HepG2 (cell line): Measurements from ENCODE around the gene BTBD3. TPM values are rescaled to one million over a fixed set of nuclear protein-coding genes. Genes with fewer than 3 reads are reported as not detected.

Experiments used
- AKNA ChIP-seq: sonication (generic); formaldehyde crosslinking; IDR thresholded peaks from 2 replicates; pipeline ENCODE4 v1.4.0; 2020; ENCODE audit warnings: missing genetic modification reagents, borderline replicate concordance
- ARNT2 ChIP-seq: sonication (generic); formaldehyde crosslinking; IDR thresholded peaks from 2 replicates; pipeline ENCODE4 v1.8.0; 2022; ENCODE audit warnings: mild to moderate bottlenecking, low read depth, missing genetic modification reagents, moderate library complexity
- CEBPG ChIP-seq: IDR thresholded peaks from 2 replicates; pipeline ENCODE4 v1.6.1; 2016
- GLI4 ChIP-seq: sonication (generic); formaldehyde crosslinking; IDR thresholded peaks from 2 replicates; pipeline ENCODE4 v1.5.1; 2020; ENCODE audit warnings: missing genetic modification reagents, mild to moderate bottlenecking, moderate library complexity, borderline replicate concordance
- HIC2 ChIP-seq: sonication (generic); formaldehyde crosslinking; IDR thresholded peaks from 2 replicates; pipeline ENCODE4 v1.9.0; 2022; ENCODE audit warnings: low read depth, missing genetic modification reagents
- HNF1A ChIP-seq, 2 experiments: sonication (generic) in 1 of 2; formaldehyde crosslinking in 1 of 2; IDR thresholded peaks; 2 replicates each; pipeline versions ENCODE4 v1.4.0 to v1.6.1; 2016 to 2020; ENCODE audit warnings: borderline replicate concordance in 1 of 2, low read depth in 1 of 2, mild to moderate bottlenecking in 1 of 2, missing genetic modification reagents in 1 of 2
- HNRNPH1 ChIP-seq: fragments of 200-400 bp; formaldehyde crosslinking; optimal IDR thresholded peaks from 2 replicates; pipeline ENCODE3; 2017; ENCODE audit warnings: mild to moderate bottlenecking, low read depth, low read length
- MAFK ChIP-seq, 2 experiments: IDR thresholded peaks in 1 of 2; conservative IDR thresholded peaks in 1 of 2; 2 replicates each; pipeline ENCODE4 v1.6.1; 2011; ENCODE audit warnings: improper control_type of control experiment in 2 of 2, low read length in 2 of 2
- NR1H2 ChIP-seq: sonication (generic); formaldehyde crosslinking; IDR thresholded peaks from 2 replicates; pipeline ENCODE4 v1.8.1; 2022; ENCODE audit warnings: low read depth, missing genetic modification reagents, borderline replicate concordance
- SIX4 ChIP-seq: sonication (generic); formaldehyde crosslinking; IDR thresholded peaks from 2 replicates; pipeline ENCODE4 v1.4.0; 2020; ENCODE audit warnings: missing genetic modification reagents
- ZFP37 ChIP-seq: sonication (generic); formaldehyde crosslinking; IDR thresholded peaks from 2 replicates; pipeline ENCODE4 v1.4.0; 2020; ENCODE audit warnings: missing genetic modification reagents, borderline replicate concordance
- ZMYM4 ChIP-seq: sonication (generic); formaldehyde crosslinking; IDR thresholded peaks from 2 replicates; pipeline ENCODE4 v1.8.1; 2023; ENCODE audit warnings: mild to moderate bottlenecking, missing genetic modification reagents
- ZNF615 ChIP-seq: sonication (generic); formaldehyde crosslinking; IDR thresholded peaks from 2 replicates; pipeline ENCODE4 v1.5.0; 2020; ENCODE audit warnings: mild to moderate bottlenecking, missing genetic modification reagents, borderline replicate concordance
- polyA plus RNA-seq, 8 experiments: library from polyadenylated mRNA; depleted of rRNA in 3 of 8; stranded (reverse) in 7 of 8; unstranded in 1 of 8; fragments of >200 nt; fragmentation: Illumina TruSeq in 4 of 8; extraction: Trizol in 4 of 8; gene quantifications; 2 replicates each; pipeline versions ENCODE4 v1.2.1 to v1.2.3, GENCODE V29; 2011 to 2016; ENCODE audit warnings: low read depth in 4 of 8, missing spikeins in 1 of 8, mixed read lengths in 1 of 8; ENCODE audit not compliant: insufficient read depth in 1 of 8
- total RNA-seq, 5 experiments: library from RNA; depleted of rRNA; stranded (reverse); fragments of >200 nt; fragmentation: Illumina TruSeq; extraction: Trizol; gene quantifications; 2 replicates each; pipeline ENCODE4 v1.2.3, GENCODE V29; 2016; ENCODE audit warnings: low read depth in 1 of 5
- TF ChIP-seq, protein P1 (sequence below), 2 experiments: sonication (generic) in 1 of 2; formaldehyde crosslinking in 1 of 2; IDR thresholded peaks; 2 replicates each; pipeline versions ENCODE4 v1.5.1 to v1.6.1; 2011 to 2020; ENCODE audit warnings: borderline replicate concordance in 1 of 2, low read depth in 1 of 2, low read length in 1 of 2, mild to moderate bottlenecking in 1 of 2, missing genetic modification reagents in 1 of 2, moderate library complexity in 1 of 2

Gene BTBD3
- total and polyA plus RNA-seq, 2 of the 13 experiments (the other 11 are each of a cell fraction or from before 2014, with no cell fraction given) = 32.2 to 41.8 TPM

GRCh38 chr20:11891077-11891775 lies 26.5 kb upstream of the BTBD3 start (continued):
- TF ChIP-seq CEBPG (CRISPR knock-in tag) (no peak), ZFP37 (CRISPR knock-in tag) (no peak), SIX4 (CRISPR knock-in tag) (no peak), HIC2 (CRISPR knock-in tag) (no peak), MAFK (conservative IDR thresholded peaks at IDR 0.05 in 1 of 2, IDR thresholded peaks at IDR 0.05 in 1 of 2; ENCODE audit: low read length in 2 of 2) (no peak), ZMYM4 (no peak; the same call in 1 of the 2 replicates), NR1H2 (CRISPR knock-in tag) (no peak), HNF1A (IDR thresholded peaks at IDR 0.05; ENCODE audit: low read depth) (no peak), HNF1A (CRISPR knock-in tag; IDR thresholded peaks at IDR 0.05; ENCODE audit: borderline replicate concordance) (no peak), AKNA (CRISPR knock-in tag) (no peak), HNRNPH1 (no peak), GLI4 (CRISPR knock-in tag) (0 out of 2 replicates have a peak, but pooled peaks have one; percentile 65), ZNF615 (CRISPR knock-in tag) (no peak), ARNT2 (CRISPR knock-in tag) (peak; percentile 18; the same call in 1 of the 2 replicates)
- TF ChIP-seq, protein P1, sequence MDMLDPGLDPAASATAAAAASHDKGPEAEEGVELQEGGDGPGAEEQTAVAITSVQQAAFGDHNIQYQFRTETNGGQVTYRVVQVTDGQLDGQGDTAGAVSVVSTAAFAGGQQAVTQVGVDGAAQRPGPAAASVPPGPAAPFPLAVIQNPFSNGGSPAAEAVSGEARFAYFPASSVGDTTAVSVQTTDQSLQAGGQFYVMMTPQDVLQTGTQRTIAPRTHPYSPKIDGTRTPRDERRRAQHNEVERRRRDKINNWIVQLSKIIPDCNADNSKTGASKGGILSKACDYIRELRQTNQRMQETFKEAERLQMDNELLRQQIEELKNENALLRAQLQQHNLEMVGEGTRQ (IDR thresholded peaks at IDR 0.05; ENCODE audit: low read depth, low read length) = no peak
- TF ChIP-seq, protein P1 (CRISPR knock-in tag; IDR thresholded peaks at IDR 0.05; ENCODE audit: borderline replicate concordance) = no peak
